NCI-H1417 treated with DMSO at 0.1 percent for 48 hours (cell line): Measurements from ENCODE around the gene SLC22A23.
"Not testable (repeated sequence)": the region's sequence is repeated elsewhere in the genome, so short reads cannot be mapped to it uniquely, and the experiment has no call there.

Source experiments
- DNase-seq: peaks from one replicate; lab custom pipeline; 2025; lab: John Stamatoyannopoulos, UW

SLC22A23 gene

GRCh38 chr6:3384241-3385143 is 72.4 kb downstream of the SLC22A23 start:
- no peak for DNase-seq

DNA sequence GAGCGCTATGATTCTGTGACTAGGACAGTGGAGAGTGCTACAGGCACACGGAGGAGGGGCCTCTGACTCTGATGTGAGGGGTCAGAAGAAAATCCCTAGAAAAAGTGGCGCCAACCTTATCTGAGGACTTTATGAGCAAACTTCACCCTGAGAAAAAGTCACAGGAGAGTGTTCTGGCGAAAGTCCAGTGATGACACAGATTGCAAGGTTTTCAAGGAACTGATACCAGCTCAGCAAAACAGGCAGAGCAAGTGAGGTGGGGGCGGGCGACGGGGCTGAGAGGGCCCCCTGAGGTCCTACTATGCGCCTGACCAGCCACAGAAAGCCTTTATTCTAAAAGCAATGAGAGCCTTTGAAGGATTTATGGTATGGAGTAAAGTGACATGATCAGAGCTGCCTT is 73.3 kb downstream of the SLC22A23 start:
- no peak for DNase-seq

- no peak for DNase-seq
Measured at GRCh38 chr6:3382326-3383279, 74.2 kb downstream of the SLC22A23 start.

DNA sequence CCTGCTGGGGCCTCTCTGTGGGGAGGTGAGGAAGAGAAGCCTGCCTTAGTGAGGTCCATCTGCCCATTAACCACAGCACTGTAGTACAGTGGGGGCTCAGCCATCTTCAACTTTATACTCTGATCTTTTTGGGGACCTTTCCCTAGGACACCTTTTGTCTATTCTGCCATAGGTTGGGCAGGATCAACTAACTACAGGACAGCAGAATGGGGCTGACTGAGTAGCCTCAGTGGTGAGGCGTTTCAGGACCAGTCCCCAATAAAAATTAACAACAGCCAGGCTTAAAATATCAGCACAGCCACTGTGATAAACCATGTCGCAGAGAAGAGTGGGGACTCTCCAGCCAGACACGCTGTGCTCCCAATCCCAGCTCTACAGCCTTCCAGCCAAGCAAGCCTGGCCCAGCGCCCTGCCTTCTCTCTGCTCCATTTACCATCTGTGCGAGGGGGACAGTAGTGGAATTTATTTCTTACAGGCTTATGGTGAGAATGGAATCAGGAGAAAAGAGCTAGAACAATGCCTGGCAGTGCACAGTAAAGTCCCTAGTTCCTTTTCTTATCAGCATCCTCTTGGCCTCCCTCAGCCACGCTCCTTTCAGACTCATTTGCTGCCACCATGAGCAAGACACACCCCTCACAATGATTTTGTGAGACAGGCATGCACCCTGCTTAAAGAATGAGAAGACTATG is 75.5 kb downstream of the SLC22A23 start:
- no peak for DNase-seq

DNA sequence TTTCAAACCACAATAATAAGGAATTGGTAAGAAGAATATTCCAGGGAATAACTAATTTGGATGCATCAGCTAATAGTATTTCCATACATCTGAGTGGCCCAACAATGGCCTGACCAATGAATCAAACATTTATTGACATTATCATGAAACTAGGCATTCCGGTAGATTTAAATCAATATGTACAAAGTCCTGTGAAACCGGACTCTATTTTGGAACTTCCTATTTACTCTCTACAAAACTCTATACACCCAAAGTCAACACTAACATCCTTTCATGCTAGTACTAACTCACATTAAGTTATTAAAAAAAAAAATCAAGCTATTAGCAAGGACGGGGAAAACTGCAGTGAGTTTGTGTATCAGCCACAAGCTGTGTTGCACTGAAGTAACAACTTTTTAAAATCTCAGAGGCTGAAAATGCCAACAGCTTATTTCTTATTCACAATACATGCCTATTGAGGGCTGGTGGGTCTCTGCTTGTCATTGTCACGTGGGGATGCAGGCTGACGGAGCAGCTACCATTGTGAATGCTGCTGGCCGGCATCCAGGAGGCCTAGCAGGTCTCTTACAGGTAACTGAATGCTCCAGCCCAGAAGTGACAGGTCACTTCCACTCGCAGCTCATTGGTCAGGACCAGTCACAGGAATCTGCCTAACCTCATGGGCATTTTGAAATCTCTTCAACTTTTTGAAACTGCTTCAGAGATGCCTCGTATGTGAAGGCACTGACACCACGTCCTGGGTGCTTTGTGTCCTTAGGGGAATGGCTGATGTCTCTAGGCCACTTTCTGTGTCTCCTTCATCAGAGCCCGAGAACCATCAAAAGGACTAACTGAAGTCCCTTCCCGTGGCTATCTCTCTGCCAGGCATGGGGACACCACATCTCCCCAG is 76.3 kb downstream of the SLC22A23 start:
- DNase-seq: no peak

DNA sequence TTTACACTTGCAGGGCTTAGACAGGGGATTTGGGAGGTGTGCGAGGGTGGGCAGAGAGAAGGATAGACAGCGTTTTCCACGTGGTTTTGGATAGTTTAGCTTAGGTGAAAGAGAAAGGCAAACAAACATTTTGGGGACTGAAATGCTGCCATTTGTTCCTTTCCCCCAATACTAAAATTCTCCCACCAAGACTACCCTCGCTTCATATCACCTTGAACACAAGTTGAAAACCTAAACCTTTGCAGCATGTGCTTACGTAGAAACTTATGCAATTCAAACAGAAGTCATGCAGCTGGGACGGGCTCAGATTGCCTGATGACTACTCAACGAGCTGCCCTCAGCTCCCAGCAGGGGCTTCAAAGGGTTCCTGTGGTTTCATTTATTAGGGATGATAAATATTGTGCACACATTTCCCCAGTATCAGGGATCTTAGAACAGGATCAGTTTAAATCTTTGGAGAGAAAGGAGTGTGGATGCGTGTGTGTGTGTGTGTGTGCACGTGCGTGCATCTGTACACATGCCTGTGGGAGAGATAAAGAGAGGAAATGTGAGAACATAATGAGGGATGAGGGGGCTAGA is 77.3 kb downstream of the SLC22A23 start:
- DNase-seq: no peak

GRCh38 chr6:3378808-3379207 is 78.0 kb downstream of the SLC22A23 start:
- not testable (repeated sequence) for DNase-seq

- DNase-seq: not testable (repeated sequence)
Measured at GRCh38 chr6:3378398-3378782, 78.5 kb downstream of the SLC22A23 start.

DNA sequence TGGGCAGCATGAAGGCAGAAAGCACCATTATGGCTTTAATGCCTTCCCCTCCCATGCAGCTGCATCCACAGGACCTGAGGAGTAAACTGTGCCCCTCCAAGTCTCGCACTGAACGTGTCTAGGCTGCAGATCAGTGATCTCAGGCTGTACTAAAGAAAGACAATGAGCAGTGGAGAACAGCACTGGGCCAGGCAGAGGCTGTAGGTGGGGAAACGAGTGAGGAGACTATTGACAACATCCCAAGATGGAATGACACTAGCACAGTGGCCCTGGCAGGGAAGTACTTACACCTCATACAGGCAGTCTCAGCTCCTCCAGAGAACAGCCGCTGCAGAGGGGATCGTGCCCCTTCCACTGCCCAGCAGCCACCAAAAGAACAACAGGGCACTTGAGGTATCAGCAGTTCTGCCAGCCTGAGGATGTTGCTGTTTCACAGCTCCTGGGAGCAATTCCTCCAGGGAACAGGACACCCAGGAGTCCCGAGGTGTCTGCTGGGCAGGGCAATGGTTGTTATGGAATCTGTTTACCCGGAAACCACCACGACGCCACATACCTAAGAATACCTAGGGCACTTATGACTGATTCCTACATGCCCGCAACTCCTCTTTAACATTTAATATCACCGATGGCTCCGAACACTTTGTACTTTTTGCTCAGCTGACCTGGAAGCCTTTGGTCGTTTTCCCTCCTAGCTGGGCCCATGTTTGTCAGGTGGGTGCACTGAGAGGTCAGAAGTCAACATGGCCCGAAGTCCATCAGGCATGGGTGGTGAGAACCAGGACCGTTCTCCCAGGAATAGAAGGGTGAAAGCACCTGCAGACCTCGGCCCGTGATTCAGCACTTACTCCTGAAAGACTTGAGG is 79.1 kb downstream of the SLC22A23 start:
- DNase-seq: no peak

- DNase-seq: no peak
Measured at GRCh38 chr6:3376893-3377535, 79.8 kb downstream of the SLC22A23 start.

DNA sequence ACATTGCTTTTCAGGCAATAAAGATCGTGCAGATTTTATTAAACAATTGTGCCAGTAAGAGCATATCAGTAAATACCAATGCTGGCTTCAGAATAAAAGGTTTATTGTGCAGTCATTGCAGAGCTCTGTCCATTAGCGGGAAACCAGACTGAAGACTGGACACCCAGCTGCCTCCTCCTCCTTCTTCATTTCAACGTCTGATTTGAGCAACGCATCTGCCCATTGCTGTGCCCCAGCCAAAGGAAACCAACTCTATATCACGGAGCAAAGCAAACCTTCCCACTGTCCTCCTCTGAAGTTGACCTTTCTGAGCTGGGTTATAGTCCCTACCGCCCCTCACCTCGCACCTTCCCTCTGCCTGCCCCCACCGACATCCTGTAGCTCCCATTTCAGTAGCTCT is 80.8 kb downstream of the SLC22A23 start:
- no peak for DNase-seq

- no peak for DNase-seq
Measured at GRCh38 chr6:3373597-3374203, 83.2 kb downstream of the SLC22A23 start.

DNA sequence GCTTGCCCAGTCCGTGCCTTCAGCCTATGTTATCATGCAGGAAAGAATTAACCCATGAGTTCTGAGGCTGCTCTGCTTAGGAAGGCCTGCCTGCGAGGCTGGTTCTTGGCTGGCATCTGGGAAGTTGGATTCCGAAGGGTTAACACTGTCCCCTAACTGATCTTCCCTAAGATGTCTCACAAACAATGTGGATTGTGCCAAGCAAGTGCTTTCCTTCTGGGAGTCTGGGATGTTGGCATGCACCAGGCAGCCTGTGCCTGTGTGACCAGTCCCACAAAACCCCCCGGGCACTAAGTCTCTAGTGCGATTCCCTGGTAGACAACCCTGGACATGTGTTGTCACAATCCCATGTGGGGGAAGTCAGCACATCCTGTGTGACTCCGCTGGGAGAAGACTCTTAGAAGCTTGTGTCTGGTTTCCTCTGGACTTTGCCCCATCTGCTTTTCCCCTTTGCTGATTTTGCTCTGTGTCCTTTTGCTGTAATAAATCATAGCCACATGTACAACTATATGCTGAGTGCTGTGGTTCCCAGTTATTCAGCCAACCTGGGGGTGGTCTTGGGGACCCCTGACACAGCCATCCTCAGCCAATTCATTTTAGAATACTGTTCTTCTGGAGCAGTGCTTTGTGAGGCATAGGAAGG is 83.8 kb downstream of the SLC22A23 start:
- DNase-seq: no peak

DNA sequence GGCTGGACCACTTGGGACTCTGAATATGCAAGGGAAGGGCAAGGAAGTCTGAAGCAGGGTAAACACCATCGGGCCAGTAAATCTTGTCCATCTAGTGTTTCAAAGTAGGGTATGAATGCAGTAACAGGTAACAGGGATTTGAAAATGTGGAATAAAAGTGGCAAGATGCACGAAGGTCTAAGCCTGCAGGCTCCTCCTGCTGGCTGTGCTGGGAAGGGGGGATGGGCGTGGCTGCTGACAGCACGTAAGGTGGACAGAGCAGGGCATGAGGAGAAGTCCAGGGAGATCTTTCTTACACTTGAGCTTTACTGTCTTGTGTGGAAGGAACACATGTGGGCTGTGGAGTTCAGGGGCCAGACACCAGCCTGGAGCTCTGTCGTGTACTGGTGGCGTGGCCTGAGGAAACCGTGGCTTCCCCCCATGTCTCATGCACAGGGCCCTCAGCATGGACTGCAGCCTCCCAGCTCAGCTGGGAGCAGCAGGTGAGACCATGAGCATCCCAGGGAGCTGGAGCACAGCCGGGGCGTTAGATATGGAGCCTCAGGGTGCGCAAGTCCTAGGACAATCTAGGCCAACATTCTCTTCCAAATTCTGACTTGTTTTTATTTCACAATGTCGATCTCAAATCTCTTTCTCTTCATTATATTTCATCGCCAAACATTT is 84.5 kb downstream of the SLC22A23 start:
- no peak for DNase-seq

- no peak for DNase-seq
Measured at GRCh38 chr6:3371222-3371949, 85.5 kb downstream of the SLC22A23 start.

DNA sequence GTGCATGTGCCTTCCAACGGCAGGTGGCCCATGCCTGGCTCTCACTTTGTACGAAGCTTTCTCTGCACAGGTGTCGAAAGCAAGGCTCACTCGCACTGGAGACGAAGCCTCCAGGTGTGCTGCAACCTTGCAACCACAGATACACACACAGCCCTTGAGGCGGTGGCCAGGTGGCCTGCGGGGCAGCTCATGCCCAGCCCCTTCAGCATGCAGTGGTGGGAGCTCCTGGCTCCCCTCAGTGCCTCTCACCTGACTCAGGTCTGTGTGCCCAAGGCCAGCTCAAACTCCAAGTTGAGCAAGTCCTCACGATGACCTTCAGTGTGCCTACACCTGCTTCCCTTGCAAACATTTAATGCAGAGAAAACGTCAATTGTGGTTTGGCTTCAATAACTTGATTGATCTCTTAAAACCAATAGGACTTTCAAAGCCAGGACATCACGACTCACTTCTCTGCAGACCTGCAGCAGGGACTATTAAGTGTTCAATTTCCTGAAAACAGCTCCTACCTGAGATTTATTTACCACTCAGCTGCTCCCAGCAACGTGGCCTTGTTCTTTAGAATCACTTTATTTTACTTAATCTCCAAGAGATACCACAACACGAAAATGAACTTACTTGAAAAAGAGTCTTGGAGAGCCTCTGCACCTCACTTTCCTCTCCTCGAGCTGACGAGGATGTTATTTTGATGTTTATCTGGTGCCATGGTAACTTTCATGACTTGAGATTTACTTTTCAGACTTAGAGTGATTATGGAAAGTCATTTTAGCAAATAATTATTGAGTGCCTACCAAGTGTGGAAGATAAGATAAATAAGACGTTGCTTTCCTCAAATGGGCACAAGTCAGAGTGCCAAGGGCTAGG is 86.3 kb downstream of the SLC22A23 start:
- no peak for DNase-seq
